OCI-LY7 (cell line): ENCODE data around the gene STX12.

Experiments used
- CTCF ChIP-seq: fragments of 200-600 bp; sonication (generic); conservative IDR thresholded peaks from 2 replicates; pipeline ENCODE4 v1.5.1; 2014; ENCODE audit warnings: mild to moderate bottlenecking, antibody characterized with exemption, low read length, moderate library complexity, mixed read lengths
- EZH2phosphoT487 ChIP-seq: fragments of 200-600 bp; sonication (generic); IDR thresholded peaks from 2 replicates; pipeline ENCODE4 v1.6.1; 2018; ENCODE audit warnings: low read depth, borderline replicate concordance, mild to moderate bottlenecking, mixed run types, antibody characterized with exemption, low read length, moderate library complexity, mixed read lengths

GRCh38 chr1:27856561-27857343 lies 83.7 kb downstream of the STX12 start:
- no peak for TF ChIP-seq CTCF
- no peak for TF ChIP-seq EZH2phosphoT487
